ENCODE results near the gene ZBED6.
"Not testable (repeated sequence)": the region's sequence is repeated elsewhere in the genome, so short reads cannot be mapped to it uniquely, and the experiment has no call there.

Gene ZBED6

GRCh38 chr1:203795441-203796235 lies at the start of gene ZBED6, which contains the start of gene ZC3H11A:
Gene ZBED6 (plus strand): TSS chr1:203795623. CDS start chr1:203797523, 1,900 bp downstream.
Gene ZC3H11A (plus strand): TSS chr1:203795623. CDS start chr1:203817071, 21,448 bp downstream.
- H3K4me3 Mint-ChIP-seq = peak within 1 kb of the TSS; percentile 95
- H3K9me3 Mint-ChIP-seq = no peaks in the 10 kb centered on the region
- H3K27me3 Mint-ChIP-seq (ENCODE audit: low read depth) = no peaks in the 10 kb centered on the region
- peak within 1 kb of the TSS; percentile 94 for H3K27ac Mint-ChIP-seq
- peaks cover 40% of the 10 kb centered on the region for H3K4me1 Mint-ChIP-seq (ENCODE audit: low read depth)
- peaks cover 40% of the 10 kb centered on the region for H3K36me3 Mint-ChIP-seq (ENCODE audit: low read depth)

GRCh38 chr1:203746281-203746680 lies 49.1 kb upstream of the ZBED6 start:
- H3K27ac Mint-ChIP-seq = no peak overlapping the region
- H3K4me3 Mint-ChIP-seq = no peak overlapping the region
- H3K9me3 Mint-ChIP-seq = no peaks in the 10 kb centered on the region
- no peaks in the 10 kb centered on the region for H3K27me3 Mint-ChIP-seq (ENCODE audit: low read depth)
- H3K4me1 Mint-ChIP-seq (ENCODE audit: low read depth) = peaks cover 19% of the 10 kb centered on the region
- peaks cover 28% of the 10 kb centered on the region for H3K36me3 Mint-ChIP-seq (ENCODE audit: low read depth)

GRCh38 chr1:203751051-203751450 lies 44.4 kb upstream of the ZBED6 start:
- H3K9me3 Mint-ChIP-seq = no peaks in the 10 kb centered on the region
- peaks cover 6% of the 10 kb centered on the region for H3K36me3 Mint-ChIP-seq (ENCODE audit: low read depth)
- peaks cover 13% of the 10 kb centered on the region for H3K4me1 Mint-ChIP-seq (ENCODE audit: low read depth)
- no peaks in the 10 kb centered on the region for H3K27me3 Mint-ChIP-seq (ENCODE audit: low read depth)
- no peak overlapping the region for H3K4me3 Mint-ChIP-seq
- no peak overlapping the region for H3K27ac Mint-ChIP-seq

- H3K27me3 Mint-ChIP-seq (ENCODE audit: low read depth); H3K9me3 Mint-ChIP-seq; H3K27ac Mint-ChIP-seq; H3K36me3 Mint-ChIP-seq (ENCODE audit: low read depth); H3K4me3 Mint-ChIP-seq: not testable (repeated sequence)
- peaks cover 13% of the 10 kb centered on the region for H3K4me1 Mint-ChIP-seq (ENCODE audit: low read depth)
Observed at GRCh38 chr1:203751618-203752361, 43.6 kb upstream of the ZBED6 start.

GRCh38 chr1:203754455-203754864 lies 41.0 kb upstream of the ZBED6 start:
- no peaks in the 10 kb centered on the region for H3K27me3 Mint-ChIP-seq (ENCODE audit: low read depth)
- H3K4me3 Mint-ChIP-seq = no peak overlapping the region
- no peaks in the 10 kb centered on the region for H3K9me3 Mint-ChIP-seq
- H3K36me3 Mint-ChIP-seq (ENCODE audit: low read depth) = no peaks in the 10 kb centered on the region
- peaks cover 13% of the 10 kb centered on the region for H3K4me1 Mint-ChIP-seq (ENCODE audit: low read depth)
- peak overlapping the region; percentile 76 for H3K27ac Mint-ChIP-seq

GRCh38 chr1:203756036-203756435 lies 39.4 kb upstream of the ZBED6 start:
- H3K4me1 Mint-ChIP-seq (ENCODE audit: low read depth) = peaks cover 13% of the 10 kb centered on the region
- H3K4me3 Mint-ChIP-seq = no peak overlapping the region
- H3K36me3 Mint-ChIP-seq (ENCODE audit: low read depth) = no peaks in the 10 kb centered on the region
- H3K27me3 Mint-ChIP-seq (ENCODE audit: low read depth) = no peaks in the 10 kb centered on the region
- no peaks in the 10 kb centered on the region for H3K9me3 Mint-ChIP-seq
- no peak overlapping the region for H3K27ac Mint-ChIP-seq

- not testable (repeated sequence) for H3K36me3 Mint-ChIP-seq (ENCODE audit: low read depth); H3K4me3 Mint-ChIP-seq; H3K27ac Mint-ChIP-seq; H3K9me3 Mint-ChIP-seq; H3K27me3 Mint-ChIP-seq (ENCODE audit: low read depth)
- H3K4me1 Mint-ChIP-seq (ENCODE audit: low read depth) = peaks cover 16% of the 10 kb centered on the region
Observed at GRCh38 chr1:203758749-203759148, 36.7 kb upstream of the ZBED6 start.

- Mint-ChIP-seq H3K27me3 (ENCODE audit: low read depth) (no peaks in the 10 kb centered on the region), H3K9me3 (no peaks in the 10 kb centered on the region), H3K4me3 (no peak overlapping the region), H3K27ac (no peak overlapping the region), H3K36me3 (ENCODE audit: low read depth) (peaks cover 1% of the 10 kb centered on the region), H3K4me1 (ENCODE audit: low read depth) (peaks cover 21% of the 10 kb centered on the region)
Observed at GRCh38 chr1:203760506-203760905, 34.9 kb upstream of the ZBED6 start.

- H3K4me3 Mint-ChIP-seq; H3K36me3 Mint-ChIP-seq (ENCODE audit: low read depth); H3K9me3 Mint-ChIP-seq; H3K27ac Mint-ChIP-seq; H3K27me3 Mint-ChIP-seq (ENCODE audit: low read depth): not testable (repeated sequence)
- H3K4me1 Mint-ChIP-seq (ENCODE audit: low read depth) = peaks cover 19% of the 10 kb centered on the region
Observed at GRCh38 chr1:203761958-203762357, 33.5 kb upstream of the ZBED6 start.

GRCh38 chr1:203763505-203763904 lies 31.9 kb upstream of the ZBED6 start:
- H3K4me3 Mint-ChIP-seq = peak overlapping the region; percentile 70
- H3K36me3 Mint-ChIP-seq (ENCODE audit: low read depth) = peaks cover 6% of the 10 kb centered on the region
- H3K27ac Mint-ChIP-seq = peak overlapping the region; percentile 86
- H3K4me1 Mint-ChIP-seq (ENCODE audit: low read depth) = peaks cover 23% of the 10 kb centered on the region
- no peaks in the 10 kb centered on the region for H3K9me3 Mint-ChIP-seq
- no peaks in the 10 kb centered on the region for H3K27me3 Mint-ChIP-seq (ENCODE audit: low read depth)

GRCh38 chr1:203764105-203765028 lies 31.1 kb upstream of the ZBED6 start:
- H3K27ac Mint-ChIP-seq = peak overlapping the region; percentile 98
- H3K4me3 Mint-ChIP-seq = peak overlapping the region; percentile 92
- H3K9me3 Mint-ChIP-seq = no peaks in the 10 kb centered on the region
- peaks cover 9% of the 10 kb centered on the region for H3K36me3 Mint-ChIP-seq (ENCODE audit: low read depth)
- no peaks in the 10 kb centered on the region for H3K27me3 Mint-ChIP-seq (ENCODE audit: low read depth)
- H3K4me1 Mint-ChIP-seq (ENCODE audit: low read depth) = peaks cover 24% of the 10 kb centered on the region

- peak within 1 kb of the TSS; percentile 98 for H3K27ac Mint-ChIP-seq
- H3K9me3 Mint-ChIP-seq = no peaks in the 10 kb centered on the region
- H3K36me3 Mint-ChIP-seq (ENCODE audit: low read depth) = peaks cover 12% of the 10 kb centered on the region
- H3K27me3 Mint-ChIP-seq (ENCODE audit: low read depth) = no peaks in the 10 kb centered on the region
- peak within 1 kb of the TSS; percentile 92 for H3K4me3 Mint-ChIP-seq
- H3K4me1 Mint-ChIP-seq (ENCODE audit: low read depth) = peaks cover 26% of the 10 kb centered on the region
Observed at GRCh38 chr1:203765029-203765837, 30.2 kb upstream of the ZBED6 start, which contains the start of gene LAX1. Gene LAX1 (plus strand): TSS chr1:203765183. CDS start chr1:203765566, 383 bp downstream.

GRCh38 chr1:203768256-203768655 lies 27.2 kb upstream of the ZBED6 start:
- H3K4me1 Mint-ChIP-seq (ENCODE audit: low read depth) = peaks cover 25% of the 10 kb centered on the region
- peak overlapping the region; percentile 67 for H3K27ac Mint-ChIP-seq
- H3K36me3 Mint-ChIP-seq (ENCODE audit: low read depth) = peaks cover 31% of the 10 kb centered on the region
- H3K27me3 Mint-ChIP-seq (ENCODE audit: low read depth) = no peaks in the 10 kb centered on the region
- H3K9me3 Mint-ChIP-seq = no peaks in the 10 kb centered on the region
- no peak overlapping the region for H3K4me3 Mint-ChIP-seq

Data from T-helper 1 cell treated with Interleukin-12 subunit alpha and Interleukin-12 subunit beta and Interleukin-4 antibody, amounts not matched to agents 30 μg/mL and 1 μg/mL, for 36 hours (primary cell).